HG03280 (cell line): ENCODE results near the gene ASAP3.
"Not testable (repeated sequence)": the region's sequence is repeated elsewhere in the genome, so short reads cannot be mapped to it uniquely, and the experiment has no call there.

ENCODE experiments used
- ATAC-seq: cut with Tn5 transposase; IDR thresholded peaks from one replicate; pipeline ENCODE4 v1.9.1; 2021; ENCODE audit warnings: mild to moderate bottlenecking, moderate library complexity; ENCODE audit not compliant: unreplicated experiment

Gene ASAP3

DNA sequence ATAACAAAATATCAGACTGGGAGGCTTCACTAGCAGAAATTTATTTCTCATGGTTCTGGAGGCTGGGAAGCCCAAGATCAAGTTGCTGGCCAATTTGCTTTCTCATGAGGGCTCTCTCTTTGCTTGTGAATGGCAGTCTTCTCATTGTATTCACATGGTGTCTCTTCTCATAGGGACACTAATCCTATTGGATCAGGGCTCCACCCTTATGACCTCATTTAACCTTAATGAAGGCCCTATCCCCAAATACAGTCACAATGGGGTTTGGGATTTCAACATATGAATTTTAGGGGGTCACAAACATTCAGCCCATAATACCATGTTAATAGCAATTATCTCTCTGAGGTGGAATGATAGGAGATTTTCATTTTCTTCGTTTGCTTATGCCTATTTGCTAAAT, 84.8 kb downstream of the ASAP3 start:
- ATAC-seq, result no peak

DNA sequence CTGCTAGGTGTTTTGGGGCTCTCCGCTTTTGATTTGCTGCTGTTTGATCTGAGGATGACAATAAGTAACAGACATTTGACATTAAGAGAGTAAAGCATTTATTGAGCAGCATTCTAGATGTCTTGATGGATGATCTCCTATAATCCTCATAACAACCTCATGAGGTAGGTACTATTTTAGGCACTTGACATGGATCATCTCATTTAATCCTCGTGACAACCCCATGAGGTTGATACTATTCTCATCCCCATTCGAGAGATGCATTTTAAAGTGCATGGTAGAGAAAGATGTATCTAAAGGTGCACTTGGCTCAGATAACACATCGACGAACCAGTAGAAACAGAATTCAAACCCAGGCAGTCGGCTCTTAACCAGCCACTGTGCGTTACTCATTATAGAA, 86.1 kb downstream of the ASAP3 start:
- no peak for ATAC-seq

DNA sequence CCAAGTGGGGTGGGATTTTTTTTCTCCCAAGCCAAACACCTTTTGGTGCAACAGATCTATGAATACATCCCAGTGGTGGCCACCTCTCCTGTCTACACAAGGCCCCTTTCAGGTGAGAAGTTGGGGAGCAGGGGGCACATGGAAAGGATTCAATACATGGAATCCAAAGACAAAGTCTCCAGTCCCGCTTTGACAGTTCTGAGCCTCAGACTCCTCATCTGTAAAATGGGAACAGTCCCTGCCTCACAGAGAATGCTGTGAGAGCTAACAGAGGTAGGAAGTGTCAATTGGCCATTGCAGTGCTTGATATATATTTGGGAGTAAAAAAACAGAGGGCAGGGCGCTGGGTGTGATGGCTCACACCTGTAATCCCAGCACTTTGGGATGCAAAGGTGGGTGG, 87.6 kb downstream of the ASAP3 start:
- no peak for ATAC-seq

DNA sequence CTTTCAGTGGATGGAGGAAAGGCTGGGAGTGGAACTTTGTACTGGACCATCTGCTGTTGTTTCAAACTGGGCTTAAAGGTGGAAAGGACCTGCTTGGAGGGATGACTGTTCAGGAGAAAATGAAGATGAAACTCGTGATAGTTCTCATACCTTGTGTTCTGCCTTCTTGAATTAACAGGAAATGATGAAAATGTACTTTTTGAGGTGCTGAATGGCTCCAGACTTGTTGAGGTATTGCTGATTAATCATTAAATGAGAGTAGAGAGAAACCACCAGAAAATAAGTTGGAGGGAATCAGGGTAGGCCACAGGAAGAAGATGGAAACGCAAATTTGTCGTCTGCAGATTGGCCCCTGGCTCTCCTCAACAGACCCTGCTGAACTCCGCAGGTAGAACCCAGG, 88.1 kb downstream of the ASAP3 start:
- no peak for ATAC-seq

DNA sequence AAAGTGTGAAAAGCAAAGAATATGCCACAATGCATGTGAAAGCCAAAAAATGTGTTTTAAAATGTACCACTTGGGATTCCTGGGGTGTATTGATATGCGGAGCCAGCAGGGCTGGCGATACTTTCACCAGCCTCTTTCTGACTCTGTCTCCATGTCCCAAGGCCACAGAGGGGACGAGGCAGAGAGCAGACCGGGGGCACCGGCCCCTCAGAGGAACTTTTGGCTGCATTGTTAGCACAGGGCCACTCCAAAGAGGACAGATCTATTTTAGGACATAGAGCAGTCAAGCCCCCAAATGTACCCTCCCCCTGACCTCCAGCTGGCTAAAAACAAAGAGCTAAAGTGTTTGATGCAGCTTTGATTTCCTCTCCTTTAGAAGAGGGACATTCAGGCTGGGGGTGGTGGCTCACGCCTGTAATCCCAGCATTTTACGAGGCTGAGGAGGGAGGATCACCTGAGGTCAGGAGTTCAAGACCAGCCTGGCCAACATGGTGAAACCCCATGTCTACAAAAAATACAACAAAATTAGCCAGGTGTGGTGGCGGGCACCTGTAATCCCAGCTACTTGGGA, 88.7 kb downstream of the ASAP3 start:
- no peak for ATAC-seq

DNA sequence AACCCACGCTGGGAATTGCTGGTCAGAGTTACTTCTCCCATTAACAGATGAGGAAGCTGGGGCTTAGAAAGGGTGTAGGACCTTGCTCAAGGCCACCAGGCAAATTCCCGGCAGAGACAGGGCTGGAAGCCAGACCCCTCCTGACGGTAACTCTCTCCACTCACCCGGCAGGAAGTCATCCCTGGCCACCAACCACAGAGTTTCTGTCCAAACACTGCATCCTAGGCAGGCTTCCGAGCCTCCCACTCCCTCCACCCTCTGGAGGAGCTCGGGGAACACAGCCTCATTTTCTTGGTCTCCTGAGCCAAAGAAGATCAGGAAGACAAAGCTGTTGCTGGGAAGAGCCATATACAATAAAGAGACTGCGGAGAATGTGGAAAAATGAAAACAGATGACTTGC, 89.3 kb downstream of the ASAP3 start:
- ATAC-seq, result no peak

DNA sequence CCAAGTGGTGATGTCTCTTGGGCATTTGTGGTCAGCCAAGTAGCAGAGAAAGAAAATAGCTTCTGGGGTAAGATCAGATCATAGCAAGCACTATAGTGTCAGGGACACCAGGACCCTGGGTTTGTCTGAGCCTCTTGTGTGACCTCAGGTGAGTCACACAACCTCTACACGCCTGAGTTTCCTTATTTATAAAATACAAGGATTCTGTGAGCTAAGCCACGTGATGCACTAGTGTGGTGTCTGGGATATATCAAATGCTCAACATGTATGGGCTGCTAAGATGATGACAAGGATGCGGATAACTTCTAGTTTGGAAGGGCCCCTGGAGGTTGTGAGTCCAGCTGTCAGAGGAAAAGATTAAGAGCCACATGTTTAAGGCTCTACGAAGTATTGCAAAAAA, 89.8 kb downstream of the ASAP3 start:
- ATAC-seq, result no peak

DNA sequence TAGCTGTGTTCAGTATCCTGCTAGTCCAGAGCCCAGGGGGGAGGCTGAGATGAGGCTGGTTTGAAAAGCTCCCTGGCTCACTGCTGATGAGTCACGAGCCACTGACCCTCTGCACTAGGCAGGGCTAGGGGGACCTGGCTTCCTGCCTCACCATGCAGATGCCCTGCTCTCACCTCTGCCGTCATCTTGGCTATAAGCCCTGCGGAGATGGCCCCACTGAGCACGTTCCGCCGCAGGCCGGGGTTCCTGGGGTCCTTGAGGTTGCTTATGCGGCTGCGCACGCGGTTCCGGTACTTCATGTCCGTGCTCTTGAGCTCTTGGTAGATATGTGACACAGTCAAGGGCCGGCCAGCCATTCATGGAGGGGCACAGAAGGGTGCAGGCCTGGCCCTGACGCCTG, 90.3 kb downstream of the ASAP3 start:
- ATAC-seq, result no peak

DNA sequence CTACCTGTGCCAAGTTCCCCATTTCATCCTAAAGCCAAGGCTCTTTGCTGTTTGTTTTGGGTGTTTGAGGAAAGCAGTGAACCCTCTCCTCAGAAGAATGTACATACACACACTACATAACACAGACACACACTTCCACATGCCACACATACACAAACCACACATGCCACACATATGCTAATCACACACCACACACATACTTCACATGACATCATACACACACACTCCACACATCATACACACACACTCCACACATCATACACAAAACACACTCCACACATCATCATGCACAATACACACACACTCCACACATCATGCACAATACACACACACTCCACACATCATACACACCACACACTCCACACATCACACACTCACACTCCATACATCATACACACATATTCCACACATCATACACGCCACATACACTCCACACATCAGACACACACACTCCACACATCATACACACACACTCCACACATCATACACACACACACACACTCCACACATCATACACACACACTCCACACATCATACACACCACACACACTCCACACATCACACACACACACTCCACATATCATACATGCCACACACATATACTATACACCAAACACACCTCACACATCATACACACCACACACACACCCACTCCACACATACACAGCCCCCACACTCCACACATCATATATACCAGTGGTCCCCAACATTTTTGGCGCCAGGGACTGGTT, 91.7 kb downstream of the ASAP3 start:
- no peak for ATAC-seq

DNA sequence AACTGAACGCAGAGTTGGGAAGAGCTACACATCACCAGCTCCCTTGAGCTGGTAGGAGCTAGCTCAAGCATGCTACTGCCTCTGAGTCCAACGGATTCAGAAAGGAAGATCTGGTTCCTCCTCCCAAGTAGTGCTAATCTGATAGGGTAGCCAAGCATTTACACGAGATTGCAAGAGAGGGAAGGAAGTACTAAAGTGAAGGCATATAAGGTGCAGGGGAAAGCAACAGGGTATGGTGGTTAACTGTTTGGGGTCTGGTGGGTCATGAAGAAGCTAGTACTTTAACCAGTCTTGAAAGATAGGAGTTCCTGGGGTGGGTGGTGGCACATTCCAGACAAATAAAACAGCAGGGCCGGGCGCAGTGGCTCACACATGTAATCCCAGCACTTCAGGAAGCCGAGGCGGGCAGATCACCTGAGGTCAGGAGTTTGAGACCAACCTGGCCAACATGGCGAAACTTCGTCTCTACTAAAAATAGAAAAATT, 94.1 kb downstream of the ASAP3 start:
- no peak for ATAC-seq

DNA sequence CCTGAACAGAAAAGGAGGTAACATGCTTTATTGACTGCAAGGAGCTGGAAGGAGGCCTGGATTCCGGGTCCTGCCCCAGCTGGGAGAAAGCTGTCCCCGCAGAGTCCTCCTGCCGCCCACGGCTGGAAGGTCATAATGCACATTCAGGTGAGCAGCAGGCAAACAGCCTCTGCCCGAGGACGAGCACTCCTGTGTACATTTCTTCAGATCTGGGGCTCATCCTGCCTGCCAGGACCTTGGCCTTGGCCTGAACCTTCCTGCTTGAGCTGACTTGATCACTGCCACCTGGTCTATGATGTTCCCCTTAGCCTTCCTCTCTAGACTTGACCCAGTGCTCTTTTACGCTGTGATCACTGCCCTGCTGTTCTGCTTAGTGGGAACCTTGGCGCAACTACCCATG, 96.5 kb downstream of the ASAP3 start:
- ATAC-seq, result no peak

DNA sequence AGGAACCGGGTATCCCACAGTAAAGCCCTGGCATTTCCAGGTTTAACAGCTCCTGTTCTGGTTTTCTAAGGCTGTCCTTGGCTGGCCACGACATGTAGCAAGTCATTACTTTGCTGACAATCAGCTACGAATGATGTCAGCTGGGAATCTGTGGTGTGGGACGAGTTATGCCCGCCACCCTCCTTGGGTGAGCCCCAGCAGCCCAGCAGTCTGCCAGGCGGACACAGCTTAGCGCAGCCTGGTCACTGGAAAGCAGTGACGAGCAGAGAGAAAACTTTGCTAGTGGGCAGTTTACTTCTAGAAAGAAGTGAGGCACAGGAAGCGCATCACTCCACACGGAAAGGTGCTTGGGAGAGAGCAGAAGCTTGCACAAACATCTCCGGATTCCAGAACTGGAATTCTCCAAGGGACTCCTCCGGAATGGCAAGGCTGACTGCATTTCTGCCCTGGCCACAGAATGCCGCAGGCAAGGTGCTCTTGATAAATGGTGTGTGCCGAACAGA, 98.8 kb downstream of the ASAP3 start:
- ATAC-seq, result no peak

DNA sequence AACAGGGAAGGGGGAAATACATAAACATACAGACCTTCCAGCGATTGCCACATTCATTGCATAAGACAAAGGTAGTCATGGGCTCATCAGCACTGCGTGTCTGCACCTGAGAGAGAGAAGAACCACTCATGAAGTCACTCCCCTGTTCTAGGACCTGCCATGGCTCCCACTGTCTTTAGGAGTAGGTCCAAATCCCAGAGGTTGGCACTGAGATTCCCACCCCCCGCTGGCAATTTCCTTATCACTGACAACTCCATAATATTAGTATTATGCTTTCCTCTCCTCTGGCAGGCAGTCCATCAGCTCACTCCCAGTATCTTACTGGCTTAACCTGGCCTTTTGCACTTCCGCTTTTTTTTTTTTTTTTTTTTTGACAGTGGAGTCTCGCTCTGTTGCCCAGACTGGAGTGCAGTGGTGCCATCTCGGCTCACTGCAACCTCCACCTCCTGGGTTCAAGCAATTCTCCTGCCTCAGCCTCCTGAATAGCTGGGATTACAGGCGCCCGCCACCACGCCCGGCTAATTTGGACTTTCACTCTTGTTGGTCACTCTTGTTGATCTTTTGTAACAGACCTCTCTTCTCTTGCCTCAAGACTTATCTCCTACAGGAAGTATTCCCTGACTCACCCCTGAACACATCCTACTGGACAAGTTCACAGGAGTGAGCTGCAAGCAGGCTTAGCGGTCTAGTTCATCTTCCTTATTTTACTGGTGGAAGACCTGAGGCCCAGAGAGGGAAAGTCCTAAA, 99.5 kb downstream of the ASAP3 start:
- no peak for ATAC-seq

DNA sequence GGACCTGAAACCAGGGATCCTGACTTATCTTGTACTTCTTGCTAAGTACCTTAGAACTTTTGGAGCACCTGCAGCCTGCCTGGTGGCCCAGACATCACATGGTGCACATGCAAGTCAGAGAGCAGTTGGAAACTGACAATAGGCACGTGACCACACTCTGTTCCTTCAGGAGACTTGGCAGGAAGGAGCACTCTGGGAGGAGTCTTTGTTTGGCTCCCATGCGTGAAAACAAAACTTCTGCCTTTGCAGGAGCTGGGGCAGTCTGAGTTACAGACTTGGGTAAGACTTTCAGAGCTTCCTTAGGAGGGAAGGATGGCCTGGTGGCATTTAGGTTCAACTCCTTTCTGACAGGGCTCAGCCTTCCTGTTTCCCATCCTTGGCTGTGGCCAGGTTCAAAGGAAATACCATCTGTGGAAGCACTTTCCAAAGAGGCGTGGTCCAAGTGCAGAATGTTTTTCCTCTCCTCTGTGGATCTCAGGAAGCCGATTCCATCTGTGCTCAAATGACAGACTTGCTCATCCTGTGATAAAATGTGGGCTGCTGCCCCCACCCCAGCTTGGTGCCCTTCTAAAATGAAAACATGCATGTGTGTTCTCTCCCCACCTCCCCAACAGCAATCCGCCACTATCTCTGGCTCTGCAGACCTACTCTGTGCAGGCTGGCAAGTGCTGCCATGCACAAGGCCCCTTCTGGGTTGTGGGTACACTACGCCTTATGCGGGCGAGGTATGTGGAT, 100.2 kb downstream of the ASAP3 start:
- ATAC-seq, result no peak

DNA sequence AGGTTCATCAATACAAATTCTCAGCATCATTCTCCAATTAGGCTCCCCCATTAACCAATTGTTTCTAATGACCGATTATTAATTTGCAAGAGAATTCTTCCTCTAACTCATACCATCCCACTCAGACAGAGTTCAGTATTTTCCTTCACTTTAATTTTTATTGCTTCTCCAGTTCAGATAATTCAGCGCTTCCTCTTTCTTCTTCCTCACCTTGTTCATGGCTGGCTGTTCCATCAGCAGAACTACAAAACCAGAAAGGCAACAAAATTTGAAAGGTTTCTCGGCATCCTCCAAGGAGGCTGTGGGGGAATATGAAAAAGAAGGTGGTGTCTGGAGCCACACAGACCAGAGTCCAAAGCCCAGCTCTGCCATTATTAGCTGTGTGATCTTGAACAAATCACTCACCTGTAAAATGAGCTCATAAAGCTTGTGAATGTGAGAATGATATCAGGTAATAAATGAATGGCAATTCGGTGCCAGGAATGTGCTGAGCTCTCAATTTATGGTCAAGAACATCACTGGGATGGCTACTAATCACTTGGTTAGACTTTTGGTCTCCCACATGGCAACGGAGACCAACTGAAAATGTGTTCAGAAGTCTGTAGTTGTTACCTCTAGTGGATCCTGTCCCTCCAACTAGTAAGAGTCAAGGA, 102.6 kb downstream of the ASAP3 start:
- ATAC-seq, result no peak

DNA sequence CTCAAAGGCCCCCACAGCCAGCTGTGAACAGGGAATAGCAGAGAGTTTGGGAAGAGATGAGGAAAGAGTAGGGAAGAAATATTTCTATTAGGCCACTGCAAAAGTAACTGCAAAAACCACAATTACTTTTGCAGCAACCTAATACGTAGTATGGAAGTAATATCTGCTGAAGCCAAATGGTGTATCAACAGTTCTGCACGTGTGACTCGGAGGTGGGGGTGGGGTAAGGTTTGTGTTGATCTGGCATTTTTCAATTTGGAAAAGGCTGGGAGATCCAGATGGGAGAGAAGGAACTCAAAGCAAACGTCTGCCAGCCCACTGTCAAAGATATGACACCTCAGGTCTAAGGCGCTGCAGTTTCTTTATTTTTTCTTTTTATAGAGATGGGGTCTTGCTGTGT, 103.3 kb downstream of the ASAP3 start:
- ATAC-seq, result no peak

DNA sequence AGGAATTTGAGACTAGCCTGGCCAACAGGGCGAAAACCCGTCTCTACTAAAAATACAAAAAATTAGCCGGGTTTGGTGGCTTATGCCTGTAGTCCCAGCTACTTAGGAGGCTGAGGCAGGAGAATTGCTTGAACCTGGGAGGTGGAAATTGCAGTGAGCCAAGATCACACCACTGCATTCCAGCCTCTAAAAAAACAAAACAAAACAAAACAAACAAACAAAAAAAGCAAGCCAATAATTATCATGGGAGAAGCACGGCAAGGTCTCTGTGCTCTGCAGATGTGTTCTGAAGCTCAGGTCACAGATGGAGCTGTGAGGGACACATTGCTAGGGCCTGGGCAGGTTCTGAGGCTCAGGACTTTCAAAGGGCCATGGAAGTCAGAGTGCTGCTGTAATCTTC, 103.7 kb downstream of the ASAP3 start:
- ATAC-seq, result not testable (repeated sequence)
